HEK293T (cell line): ENCODE measurements around the gene PSG4.
"Not testable (repeated sequence)": the region's sequence is repeated elsewhere in the genome, so short reads cannot be mapped to it uniquely, and the experiment has no call there.

Source experiments
- BHLHE40 ChIP-seq: fragments of 450-650 bp; IDR thresholded peaks from 2 replicates; pipeline ENCODE4 v1.6.1; 2016; ENCODE audit warnings: mild to moderate bottlenecking, moderate library complexity, borderline replicate concordance
- CTBP1 ChIP-seq: fragments of 450-650 bp; IDR thresholded peaks from 2 replicates; pipeline ENCODE4 v1.6.1; 2016; ENCODE audit warnings: borderline replicate concordance
- ELF4 ChIP-seq: fragments of 450-650 bp; IDR thresholded peaks from 2 replicates; pipeline ENCODE4 v1.6.1; 2017; ENCODE audit warnings: antibody characterized with exemption
- FOXA1 ChIP-seq: fragments of 450-650 bp; IDR thresholded peaks from 2 replicates; pipeline ENCODE4 v1.6.1; 2016; ENCODE audit warnings: mild to moderate bottlenecking
- FOXM1 ChIP-seq: fragments of 450-650 bp; IDR thresholded peaks from 2 replicates; pipeline ENCODE4 v1.6.1; 2017; ENCODE audit warnings: mild to moderate bottlenecking, borderline replicate concordance
- HDGF ChIP-seq: fragments of 450-650 bp; IDR thresholded peaks from 2 replicates; pipeline ENCODE4 v1.6.1; 2017; ENCODE audit warnings: antibody characterized with exemption, borderline replicate concordance
- L3MBTL2 ChIP-seq: fragments of 450-650 bp; conservative IDR thresholded peaks from 2 replicates; pipeline ENCODE4 v1.6.1; 2016; ENCODE audit warnings: mild to moderate bottlenecking
- LEF1 ChIP-seq: fragments of 450-650 bp; IDR thresholded peaks from 2 replicates; pipeline ENCODE4 v1.6.1; 2017; ENCODE audit warnings: mild to moderate bottlenecking, borderline replicate concordance
- SP1 ChIP-seq: fragments of 450-650 bp; IDR thresholded peaks from 2 replicates; pipeline ENCODE4 v1.6.1; 2017
- SUZ12 ChIP-seq: fragments of 450-650 bp; IDR thresholded peaks from 2 replicates; pipeline ENCODE4 v1.6.1; 2016; ENCODE audit warnings: mild to moderate bottlenecking
- TARDBP ChIP-seq: fragments of 450-650 bp; IDR thresholded peaks from 2 replicates; pipeline ENCODE4 v1.6.1; 2016

DNA sequence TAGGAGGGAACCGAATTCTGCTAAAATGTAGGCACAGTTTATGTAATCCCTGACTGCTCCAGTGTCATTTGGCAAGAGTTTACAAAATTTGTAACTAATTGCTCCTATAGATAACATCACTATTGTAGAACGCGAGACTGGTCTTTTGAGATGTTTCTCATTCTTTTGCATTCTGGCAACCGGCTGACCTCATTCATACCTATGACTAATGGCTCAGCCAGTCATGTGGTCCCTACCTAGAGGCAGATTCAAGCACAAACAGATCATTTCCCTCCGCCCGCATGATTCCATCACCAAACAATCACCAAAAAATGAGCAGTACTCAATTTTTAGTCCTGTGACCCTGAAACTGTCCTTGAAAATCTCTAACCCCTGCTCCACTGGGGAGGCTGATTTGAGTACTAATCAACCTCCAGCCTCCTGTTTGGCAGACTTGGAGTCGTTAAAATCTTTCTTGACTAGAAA is 4.1 kb downstream of the PSG4 start:
- not testable (repeated sequence) for TF ChIP-seq BHLHE40, HDGF, FOXM1, L3MBTL2, LEF1, SUZ12, TARDBP, SP1, CTBP1, FOXA1, ELF4
